ENCODE measurements around the gene UNK.
A peak's percentile ranks its signal among the peaks of the same experiment; 100 is the strongest.
"Not testable (repeated sequence)": the region's sequence is repeated elsewhere in the genome, so short reads cannot be mapped to it uniquely, and the experiment has no call there.

The UNK gene

DNA sequence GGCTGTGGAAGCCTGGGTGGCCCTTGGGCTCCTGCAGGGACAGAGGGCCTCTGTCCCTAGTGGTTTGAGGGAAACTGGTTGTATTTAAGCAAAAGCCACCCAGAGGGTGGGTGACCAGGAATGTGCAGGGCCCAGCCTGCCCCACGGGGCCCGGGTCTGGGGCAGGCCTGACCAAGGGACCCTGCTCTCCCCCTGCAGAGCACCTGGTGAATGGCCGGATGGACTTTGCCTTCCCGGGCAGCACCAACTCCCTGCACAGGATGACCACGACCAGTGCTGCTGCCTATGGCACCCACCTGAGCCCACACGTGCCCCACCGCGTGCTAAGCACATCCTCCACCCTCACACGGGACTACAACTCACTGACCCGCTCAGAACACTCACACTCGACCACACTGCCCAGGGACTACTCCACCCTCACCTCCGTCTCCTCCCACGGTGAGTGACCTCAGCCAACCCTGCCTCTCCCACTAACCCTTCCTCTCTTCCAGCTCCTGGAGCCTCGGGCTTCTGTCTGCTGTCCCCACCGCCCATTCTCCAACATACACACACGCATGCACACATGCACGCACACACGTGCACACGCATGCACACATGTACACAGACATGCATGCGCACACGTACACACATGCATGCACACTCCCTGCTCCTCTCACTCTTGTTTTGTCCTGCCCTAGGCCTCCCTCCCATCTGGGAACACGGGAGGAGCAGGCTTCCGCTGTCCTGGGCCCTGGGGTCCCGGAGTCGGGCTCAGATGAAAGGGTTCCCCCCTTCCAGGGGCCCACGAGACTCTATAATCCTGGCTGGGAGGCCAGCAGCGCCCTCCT, 30.0 kb upstream of the UNK start:
- no peak for DNase-seq (ENCODE audit: low read depth in 2 of 2)

DNA sequence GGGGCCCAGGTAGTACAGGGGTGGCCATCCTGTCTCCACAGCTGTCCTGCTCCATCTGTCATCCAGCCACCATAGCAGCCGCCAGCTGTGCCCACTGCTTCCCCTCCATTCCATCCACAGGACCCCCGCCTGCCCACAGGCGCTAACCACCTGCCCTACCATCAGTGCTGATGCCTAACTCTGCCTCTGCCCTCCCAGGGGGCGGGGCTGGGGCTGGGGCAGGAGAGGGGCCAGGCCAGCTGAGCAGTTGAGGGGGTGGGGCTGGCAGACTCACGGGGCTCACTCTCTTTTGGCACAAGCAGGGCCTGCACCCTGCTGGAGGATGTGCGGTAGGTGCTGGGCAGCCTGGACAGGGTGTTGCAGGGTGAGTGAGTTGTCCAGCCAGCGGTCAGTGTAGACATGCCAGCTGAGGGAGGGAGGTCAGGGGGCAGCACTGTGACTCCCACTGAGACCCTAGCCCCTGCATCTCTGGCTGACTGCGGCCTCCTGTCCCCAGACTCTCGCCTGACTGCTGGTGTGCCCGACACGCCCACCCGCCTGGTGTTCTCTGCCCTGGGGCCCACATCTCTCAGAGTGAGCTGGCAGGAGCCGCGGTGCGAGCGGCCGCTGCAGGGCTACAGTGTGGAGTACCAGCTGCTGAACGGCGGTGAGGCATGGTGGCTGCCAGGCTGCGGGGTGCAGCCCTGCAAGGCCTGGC, 29.3 kb upstream of the UNK start:
- no peak for DNase-seq (ENCODE audit: low read depth in 2 of 2)

DNA sequence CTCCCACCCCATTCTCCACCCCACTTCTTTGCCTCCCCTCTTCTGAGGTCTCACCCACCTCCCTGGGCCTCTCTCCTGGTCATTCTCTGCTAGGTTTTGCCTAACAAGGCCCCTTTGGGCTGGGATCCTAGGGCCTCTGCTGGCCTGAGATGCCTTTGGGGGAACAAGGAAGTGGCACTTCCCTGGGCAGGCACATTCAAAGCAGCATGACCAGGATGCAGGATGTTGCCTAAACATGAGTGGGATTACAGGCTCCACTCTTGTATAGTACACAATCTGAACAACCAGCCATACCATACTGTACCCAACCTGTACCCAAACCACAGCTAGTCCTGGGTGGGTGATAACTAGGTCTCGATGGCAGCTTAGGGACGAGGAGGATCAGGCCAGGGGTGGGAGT, 28.6 kb upstream of the UNK start:
- no peak for DNase-seq (ENCODE audit: low read depth in 2 of 2)

DNA sequence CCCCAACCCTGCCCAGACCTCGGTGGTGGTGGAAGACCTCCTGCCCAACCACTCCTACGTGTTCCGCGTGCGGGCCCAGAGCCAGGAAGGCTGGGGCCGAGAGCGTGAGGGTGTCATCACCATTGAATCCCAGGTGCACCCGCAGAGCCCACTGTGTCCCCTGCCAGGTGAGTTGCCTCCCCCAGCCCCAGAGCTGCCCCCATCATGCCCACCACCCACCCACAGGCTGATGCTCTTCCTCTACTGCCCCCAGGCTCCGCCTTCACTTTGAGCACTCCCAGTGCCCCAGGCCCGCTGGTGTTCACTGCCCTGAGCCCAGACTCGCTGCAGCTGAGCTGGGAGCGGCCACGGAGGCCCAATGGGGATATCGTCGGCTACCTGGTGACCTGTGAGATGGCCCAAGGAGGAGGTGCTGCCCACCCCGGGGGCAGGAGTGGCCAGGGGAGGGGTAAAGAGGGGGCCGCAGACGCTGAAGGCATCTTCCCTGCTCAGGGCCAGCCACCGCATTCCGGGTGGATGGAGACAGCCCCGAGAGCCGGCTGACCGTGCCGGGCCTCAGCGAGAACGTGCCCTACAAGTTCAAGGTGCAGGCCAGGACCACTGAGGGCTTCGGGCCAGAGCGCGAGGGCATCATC, 28.0 kb upstream of the UNK start:
- DNase-seq (ENCODE audit: low read depth in 2 of 2): no peak

DNA sequence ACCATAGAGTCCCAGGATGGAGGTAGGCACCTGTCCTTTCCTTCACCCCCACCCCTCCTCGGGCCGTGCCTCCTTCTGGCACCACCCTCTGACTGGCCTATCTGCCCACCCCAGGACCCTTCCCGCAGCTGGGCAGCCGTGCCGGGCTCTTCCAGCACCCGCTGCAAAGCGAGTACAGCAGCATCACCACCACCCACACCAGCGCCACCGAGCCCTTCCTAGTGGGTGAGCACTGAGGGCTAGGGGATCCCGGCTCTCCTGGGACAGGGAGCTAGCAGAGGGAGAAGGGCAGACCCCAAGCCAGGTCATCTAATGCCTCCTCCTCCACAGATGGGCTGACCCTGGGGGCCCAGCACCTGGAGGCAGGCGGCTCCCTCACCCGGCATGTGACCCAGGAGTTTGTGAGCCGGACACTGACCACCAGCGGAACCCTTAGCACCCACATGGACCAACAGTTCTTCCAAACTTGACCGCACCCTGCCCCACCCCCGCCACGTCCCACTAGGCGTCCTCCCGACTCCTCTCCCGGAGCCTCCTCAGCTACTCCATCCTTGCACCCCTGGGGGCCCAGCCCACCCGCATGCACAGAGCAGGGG, 27.4 kb upstream of the UNK start:
- no peak for DNase-seq (ENCODE audit: low read depth in 2 of 2)

DNA sequence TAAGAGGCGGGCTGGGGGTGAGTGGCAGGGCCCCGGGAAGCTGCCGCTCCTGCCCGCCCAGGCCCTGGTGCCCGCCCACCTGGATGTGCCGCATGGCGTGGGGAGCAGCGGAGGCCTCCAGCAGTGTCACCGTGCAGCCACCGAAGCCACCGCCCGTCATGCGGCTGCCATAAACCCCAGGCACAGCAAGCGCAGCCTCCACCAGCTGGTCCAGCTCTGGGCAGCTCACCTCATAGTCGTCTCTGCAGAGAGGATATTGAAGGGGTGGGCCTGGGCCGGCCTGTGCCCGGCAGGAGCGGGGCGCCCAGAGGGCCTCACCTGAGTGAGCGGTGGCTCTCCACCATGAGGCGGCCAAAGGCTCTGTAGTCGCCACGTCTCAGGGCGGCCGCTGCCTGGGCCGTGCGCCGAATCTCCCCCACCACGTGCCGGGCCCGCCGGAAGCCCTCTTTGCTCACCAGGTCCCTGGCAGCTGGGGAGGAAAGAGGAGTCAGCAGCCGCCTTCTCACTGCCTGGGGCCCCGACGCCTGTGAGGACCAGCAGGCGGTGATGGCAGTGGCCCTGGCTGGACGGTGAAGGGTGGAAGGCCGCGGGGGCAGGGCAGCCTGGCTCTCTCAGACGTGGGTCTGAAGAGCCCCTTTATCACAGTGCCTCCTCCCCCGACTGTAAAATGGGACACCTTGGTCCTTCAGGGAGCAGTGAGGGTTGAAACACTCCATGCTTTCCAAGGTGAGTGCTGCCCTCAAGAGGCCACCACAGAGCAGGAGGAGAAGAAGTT, 26.3 kb upstream of the UNK start:
- DNase-seq (ENCODE audit: low read depth in 2 of 2): no peak

DNA sequence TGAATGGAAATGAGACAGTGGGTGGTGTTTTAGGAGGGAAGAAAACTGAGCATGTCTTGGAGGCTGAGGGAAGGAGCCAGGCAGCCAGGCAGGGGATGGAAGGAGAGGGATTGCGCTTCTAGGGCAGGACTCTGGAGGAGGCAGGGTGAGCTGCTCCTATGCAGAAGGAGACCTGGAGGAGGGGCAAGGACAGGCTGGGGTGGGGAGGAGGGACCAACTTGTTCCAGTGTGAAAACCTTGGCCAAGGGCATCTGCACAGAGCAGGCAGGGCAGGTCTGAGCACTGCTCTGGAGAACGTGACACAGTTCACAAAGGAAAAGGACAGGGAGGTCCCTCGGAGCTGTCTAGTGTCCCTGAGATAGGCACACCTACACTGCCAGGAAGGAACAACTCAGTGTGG, 25.1 kb upstream of the UNK start:
- DNase-seq (ENCODE audit: low read depth in 2 of 2): no peak

DNA sequence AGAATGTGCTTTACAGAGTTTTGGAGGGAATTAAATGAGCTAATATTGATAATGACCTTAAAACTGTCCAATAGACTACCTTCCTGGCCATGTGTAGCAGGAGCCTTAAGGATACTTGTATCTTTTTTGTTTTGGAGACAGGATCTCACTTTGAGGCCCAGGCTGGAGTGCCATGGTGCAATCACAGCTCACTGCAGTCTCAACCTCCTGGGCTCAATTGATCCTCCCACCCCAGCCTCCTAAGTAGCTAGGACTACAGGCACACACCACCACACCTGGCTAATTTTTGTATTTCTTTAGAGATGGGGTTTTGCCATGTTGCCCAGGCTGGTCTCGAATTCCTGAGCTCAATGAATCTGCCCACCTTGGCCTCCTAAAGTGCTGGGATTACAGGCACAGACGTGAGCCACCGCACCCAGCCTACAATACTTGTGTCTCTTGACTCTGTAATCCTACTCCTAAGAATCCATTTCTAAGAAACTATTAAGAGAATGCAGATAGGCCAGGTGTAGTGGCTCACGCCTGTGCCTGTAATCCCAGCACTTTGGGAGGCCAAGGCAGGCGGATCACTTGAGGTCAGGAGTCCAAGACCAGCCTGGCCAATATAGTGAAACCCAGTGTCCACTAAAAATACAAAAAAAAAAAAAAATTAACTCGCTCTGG, 24.5 kb upstream of the UNK start:
- DNase-seq (ENCODE audit: low read depth in 2 of 2): not testable (repeated sequence)

DNA sequence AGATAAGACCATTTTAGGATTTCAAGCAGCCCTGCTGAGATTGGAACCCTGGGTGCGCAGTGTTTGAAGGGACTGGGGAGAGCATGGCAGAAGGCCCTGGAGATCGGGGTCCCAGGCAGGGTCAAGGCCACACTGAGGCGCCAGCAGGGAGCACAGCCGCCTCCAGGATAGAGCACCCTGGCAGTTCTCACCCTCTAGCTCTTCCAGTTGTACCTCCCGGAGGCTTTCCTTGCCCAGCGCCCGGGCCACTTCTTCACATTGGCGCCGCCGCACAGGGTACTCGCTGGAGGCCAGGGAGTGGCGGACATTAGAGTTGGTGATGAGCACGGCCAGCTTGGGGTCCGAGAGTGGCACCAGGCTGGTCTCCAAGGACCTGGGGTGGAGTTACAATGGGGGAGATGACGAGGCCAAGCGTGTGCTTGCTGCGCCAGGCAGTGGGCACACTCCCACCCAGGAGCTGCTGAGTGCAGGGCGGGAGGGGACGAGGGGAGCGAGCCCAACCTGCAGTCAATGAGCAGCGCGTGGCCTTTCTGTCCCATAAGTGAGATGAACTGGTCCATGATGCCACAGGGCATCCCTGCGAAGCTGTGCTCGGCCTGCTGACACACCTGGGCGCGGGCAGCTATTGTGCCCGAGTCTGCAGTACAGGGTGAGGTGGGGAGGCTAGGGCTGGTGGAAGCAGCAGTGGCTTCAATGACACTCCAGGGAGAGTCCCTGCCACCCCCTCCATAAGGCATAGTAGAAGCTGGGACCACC, 21.9 kb upstream of the UNK start:
- DNase-seq (ENCODE audit: low read depth in 2 of 2): no peak

DNA sequence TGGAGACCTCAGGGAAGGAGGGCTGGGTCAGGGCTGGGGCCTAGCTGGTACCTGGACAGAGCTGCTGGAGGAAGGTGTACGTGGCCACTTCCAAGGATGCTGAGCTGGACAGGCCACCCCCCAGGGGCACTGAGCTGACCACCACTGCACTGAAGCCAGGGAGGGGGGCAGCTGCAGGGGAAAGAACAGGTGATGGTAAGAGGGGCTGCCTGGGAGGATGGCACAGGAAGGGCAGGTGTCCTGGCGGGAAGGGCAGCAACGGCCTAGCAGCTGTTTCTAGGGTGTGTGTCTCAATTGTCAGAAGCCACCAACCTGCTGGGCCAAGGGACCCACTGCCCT, 21.4 kb upstream of the UNK start:
- DNase-seq (ENCODE audit: low read depth in 2 of 2): no peak

DNA sequence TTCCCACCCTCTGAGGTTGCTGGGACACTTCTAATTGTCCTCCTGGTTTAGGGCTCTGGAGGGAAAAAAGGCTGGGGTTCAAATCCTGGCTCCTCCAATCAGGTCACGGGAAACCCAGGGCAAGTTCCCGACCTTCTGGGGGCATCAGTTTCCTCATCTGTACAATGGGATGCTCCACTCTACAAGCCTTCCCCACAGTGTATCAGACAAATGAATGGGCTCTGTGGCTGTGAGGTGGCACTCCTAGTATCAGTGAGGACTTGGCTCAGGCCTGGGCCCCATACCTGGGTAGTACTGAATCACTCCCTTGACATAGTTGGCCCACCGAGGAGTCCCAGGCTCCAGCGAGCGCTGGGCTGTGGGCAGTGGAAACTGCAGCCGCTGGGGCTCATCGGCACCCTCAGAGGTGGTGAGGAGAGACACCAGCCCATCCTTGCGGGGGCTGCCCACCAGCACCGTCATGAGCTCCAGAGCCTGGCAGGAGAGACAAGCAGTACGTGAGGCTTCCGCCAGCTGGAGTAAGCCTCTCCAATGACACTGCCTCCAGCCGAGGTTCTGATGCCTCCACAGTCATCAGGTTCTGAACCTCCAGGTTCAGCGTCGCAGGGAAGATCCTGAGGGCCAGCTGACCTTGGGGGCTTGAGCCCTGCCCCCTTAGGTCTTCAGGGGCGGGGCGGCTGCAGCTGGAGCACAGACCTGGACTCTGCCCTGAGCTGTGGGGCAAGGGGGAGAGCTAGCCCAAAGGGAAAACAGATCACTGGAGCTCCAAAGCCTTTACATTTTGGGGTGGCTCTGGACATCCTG, 20.8 kb upstream of the UNK start:
- DNase-seq (ENCODE audit: low read depth in 2 of 2): no peak

DNA sequence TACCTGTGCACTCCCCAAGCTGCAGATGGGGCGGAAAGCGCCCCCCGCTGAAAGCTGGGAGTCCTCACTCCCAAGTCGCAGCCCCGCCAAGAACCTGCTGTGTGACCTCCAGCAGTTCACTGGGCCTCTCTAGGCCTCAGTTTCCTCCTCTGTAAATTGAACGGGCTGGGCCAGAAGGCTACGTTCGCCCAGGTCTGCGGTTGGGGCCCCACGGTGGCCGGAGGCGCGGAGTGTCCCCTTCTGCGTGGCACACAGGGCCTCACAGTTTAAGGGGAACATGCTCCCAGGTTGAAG, 20.2 kb upstream of the UNK start:
- no peak for DNase-seq (ENCODE audit: low read depth in 2 of 2)

DNA sequence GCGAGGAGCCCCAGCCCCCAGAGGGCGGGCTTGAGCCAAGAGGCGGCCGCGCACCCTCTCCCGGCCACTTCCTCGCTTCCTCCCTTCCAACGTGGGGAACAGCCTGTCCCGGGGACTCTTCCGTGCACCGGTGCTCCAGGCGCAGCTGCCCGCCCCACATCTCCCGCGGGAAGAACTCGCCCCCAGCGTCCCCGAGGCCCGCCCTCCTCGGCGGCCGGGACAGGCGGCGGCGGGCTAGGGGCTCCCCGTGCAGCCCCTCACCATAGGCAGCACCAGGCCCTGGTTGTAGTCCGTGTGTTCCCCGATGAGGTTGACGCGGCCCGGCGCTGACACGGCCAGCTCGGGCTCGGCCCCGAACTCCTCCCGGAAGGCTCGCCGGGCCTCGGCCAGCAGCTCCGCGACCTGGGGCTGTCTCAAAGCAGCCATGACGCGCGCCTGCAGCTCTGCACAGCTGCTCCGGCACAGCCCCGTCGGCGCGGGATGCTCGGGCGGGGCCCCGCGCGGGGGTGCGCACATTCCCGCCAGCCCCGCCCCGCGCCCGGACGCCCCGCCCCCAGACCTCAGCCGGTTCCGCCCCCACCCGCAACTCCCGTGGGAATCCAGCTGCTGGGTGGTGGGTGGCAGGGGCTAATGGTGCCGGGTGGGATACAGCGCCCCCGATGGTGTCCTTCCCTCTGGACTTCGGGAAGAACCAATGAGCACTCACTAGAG, 19.7 kb upstream of the UNK start, which contains the start of gene GALK1:
Gene GALK1 (minus strand): TSS at position 482 of the 711 bp plus-strand sequence. CDS start 56 bp downstream, at position 426.
- peak; percentile 67 to 73 for DNase-seq (ENCODE audit: low read depth in 2 of 2)

DNA sequence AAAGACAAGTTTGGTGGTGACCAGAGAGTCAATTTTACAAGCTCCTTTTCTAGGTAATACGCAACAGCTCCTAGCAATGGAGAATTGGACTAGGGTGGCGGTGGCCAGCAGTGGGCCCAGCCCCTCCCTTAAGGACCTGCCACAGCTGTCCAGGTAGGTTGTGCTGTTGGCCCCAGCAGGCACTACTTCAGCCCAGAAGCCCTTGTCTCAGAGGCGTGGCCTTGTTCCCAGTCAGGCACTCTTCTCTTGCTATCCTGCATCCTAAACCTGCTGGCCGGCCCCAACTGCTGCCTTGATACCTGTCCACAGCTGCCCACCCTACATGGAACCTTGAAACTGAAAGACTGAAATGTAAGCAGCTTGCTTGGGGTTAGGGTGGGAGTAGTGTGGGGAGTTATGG, 18.6 kb upstream of the UNK start:
- DNase-seq (ENCODE audit: low read depth in 2 of 2): no peak

DNA sequence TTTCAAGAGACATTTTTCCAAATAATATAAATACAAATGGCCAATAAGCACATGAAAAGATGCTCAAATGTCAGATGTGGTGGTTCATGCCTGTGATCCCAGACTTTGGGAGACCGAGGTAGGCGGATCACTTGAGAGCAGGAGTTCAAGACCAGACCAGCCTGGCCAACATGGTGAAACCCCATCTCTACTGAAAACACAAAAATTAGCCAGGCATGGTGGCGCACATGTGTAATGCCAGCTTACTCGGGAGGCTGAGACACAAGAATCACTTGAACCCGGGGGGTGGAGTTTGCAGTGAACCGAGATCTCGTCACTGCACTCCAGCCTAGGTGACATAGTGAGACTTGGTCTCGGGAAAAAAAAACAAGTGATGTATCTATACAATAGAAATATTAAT, 16.7 kb upstream of the UNK start:
- DNase-seq (ENCODE audit: low read depth in 2 of 2): no peak

DNA sequence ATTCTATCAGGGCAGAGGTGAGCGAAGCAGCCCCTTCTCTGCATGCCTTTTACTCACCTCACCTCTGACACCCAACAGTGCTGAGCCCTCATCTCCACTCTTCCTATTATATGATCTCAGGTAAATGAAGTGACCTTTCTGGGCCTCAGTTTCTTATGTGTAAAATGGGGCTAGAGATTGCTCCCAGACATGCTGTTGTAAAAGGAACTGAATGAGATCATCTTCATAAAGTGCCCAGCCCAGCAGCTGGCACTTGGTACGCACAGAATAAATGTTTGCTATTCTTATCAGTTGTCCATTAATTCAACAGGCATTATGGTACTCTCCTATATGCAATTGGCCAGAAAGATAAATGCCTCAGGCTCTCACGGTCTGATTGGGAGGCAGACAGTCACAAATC, 15.1 kb upstream of the UNK start:
- DNase-seq (ENCODE audit: low read depth in 2 of 2): no peak

DNA sequence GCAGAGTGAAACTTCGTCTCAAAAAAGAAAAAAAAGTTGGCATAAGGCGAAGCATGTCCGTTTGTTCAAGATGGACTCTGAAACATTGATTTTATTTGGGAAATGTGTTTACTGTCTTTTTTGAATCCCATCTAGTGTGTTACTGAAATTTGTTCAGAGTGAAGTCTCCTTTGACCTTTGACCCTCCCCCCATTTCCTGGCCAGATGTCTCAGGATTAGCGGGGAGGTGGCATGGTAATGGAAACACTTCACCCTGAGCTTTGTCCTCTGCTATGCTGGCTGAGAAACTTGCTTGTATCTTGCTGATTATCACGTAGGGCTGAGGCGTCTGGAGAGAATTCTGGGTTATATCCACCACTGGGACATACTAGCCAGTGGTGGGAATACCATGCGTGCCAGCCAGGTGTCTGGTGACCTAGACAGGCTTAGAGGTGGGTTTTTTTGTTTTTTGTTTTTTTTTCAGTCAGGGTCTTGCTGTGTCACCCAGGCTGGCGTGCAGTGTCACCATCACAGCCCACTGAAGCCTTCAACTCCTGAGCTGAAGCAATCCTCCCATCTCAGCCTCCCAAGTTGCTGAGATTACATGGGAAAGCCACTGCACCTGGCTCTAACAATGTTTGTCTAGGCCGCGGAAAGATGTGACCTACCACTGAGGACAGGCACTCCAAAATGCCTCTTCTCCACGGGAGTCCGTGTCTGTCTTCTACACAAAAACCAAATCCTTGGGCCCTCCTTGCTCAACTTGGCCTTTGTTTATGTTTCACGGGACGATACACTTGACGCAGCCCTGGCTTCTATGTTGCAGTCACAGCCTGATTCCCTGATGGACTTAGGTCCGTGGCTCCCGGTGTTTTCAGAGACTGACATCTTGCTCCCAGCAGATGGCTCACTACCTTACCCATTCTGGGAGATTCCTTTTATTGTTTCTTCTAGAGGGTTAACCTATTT, 13.0 kb upstream of the UNK start:
- DNase-seq (ENCODE audit: low read depth in 2 of 2): no peak
